ENCODE measurements around the gene TNFAIP6.

DNA sequence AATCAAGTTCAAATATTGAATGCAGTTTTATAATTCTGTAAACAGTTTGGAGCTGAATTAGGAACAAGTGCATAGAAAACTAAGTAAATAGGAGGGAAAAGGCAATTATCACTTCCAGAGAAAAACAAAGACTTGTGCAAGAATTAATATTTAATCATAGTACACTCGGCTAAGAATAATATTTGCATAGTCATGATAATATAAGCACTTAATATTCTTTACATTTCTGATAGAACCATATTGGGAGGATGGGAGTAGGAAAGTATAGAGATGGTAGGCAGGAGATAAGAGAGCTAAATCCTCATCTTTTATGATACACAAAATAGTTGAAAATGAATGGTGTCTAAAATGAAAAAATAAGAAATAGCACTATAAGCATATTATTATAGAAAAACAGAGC lies 27.4 kb upstream of the TNFAIP6 start:
- TF ChIP-seq, protein P1, sequence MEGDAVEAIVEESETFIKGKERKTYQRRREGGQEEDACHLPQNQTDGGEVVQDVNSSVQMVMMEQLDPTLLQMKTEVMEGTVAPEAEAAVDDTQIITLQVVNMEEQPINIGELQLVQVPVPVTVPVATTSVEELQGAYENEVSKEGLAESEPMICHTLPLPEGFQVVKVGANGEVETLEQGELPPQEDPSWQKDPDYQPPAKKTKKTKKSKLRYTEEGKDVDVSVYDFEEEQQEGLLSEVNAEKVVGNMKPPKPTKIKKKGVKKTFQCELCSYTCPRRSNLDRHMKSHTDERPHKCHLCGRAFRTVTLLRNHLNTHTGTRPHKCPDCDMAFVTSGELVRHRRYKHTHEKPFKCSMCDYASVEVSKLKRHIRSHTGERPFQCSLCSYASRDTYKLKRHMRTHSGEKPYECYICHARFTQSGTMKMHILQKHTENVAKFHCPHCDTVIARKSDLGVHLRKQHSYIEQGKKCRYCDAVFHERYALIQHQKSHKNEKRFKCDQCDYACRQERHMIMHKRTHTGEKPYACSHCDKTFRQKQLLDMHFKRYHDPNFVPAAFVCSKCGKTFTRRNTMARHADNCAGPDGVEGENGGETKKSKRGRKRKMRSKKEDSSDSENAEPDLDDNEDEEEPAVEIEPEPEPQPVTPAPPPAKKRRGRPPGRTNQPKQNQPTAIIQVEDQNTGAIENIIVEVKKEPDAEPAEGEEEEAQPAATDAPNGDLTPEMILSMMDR (IDR thresholded peaks at IDR 0.05; ENCODE audit: low read length), result no peak
- no peak for TF ChIP-seq EZH2 (optimal IDR thresholded peaks at IDR 0.05; ENCODE audit: low read depth, low read length)

Measured in MM.1S (cell line).